HepG2 (cell line): ENCODE results near the gene TBL3.
"Not testable (repeated sequence)": the region's sequence is repeated elsewhere in the genome, so short reads cannot be mapped to it uniquely, and the experiment has no call there.

Source experiments
- CTCF ChIP-seq: sonication (generic); formaldehyde crosslinking; IDR thresholded peaks from 2 replicates; pipeline ENCODE4 v1.5.0; 2020; ENCODE audit warnings: mild to moderate bottlenecking, missing genetic modification reagents, moderate library complexity
- EHMT2 ChIP-seq: fragments of 200-600 bp; sonication (generic); IDR thresholded peaks from 2 replicates; pipeline ENCODE4 v1.7.0; 2017; ENCODE audit warnings: antibody characterized with exemption, low read depth, low read length, borderline replicate concordance
- FOXK1 ChIP-seq: sonication (generic); formaldehyde crosslinking; IDR thresholded peaks from 2 replicates; pipeline ENCODE4 v1.4.0; 2020; ENCODE audit warnings: low read depth, missing genetic modification reagents, borderline replicate concordance
- FOXK2 ChIP-seq: fragments of 450-650 bp; IDR thresholded peaks from 2 replicates; pipeline ENCODE4 v1.6.1; 2016
- HMGXB4 ChIP-seq, 2 experiments: sonication (generic) in 1 of 2; formaldehyde crosslinking in 1 of 2; IDR thresholded peaks; 2 replicates each; pipeline versions ENCODE4 v1.4.0 to v1.6.1; 2018 to 2020; ENCODE audit warnings: missing genetic modification reagents in 2 of 2, borderline replicate concordance in 1 of 2, low read depth in 1 of 2, mild to moderate bottlenecking in 1 of 2, missing biosample characterization in 1 of 2
- HNRNPH1 ChIP-seq: fragments of 200-400 bp; formaldehyde crosslinking; optimal IDR thresholded peaks from 2 replicates; pipeline ENCODE3; 2017; ENCODE audit warnings: mild to moderate bottlenecking, low read depth, low read length
- ISL2 ChIP-seq: sonication (generic); formaldehyde crosslinking; IDR thresholded peaks from 2 replicates; pipeline ENCODE4 v1.5.0; 2020; ENCODE audit warnings: missing genetic modification reagents
- MAFF ChIP-seq: IDR thresholded peaks from 2 replicates; pipeline ENCODE4 v1.6.1; 2011; ENCODE audit warnings: low read depth, low read length, improper control_type of control experiment
- YY1 ChIP-seq: IDR thresholded peaks from 2 replicates; pipeline ENCODE4 v1.6.1; 2011; ENCODE audit warnings: low read length, low read depth, moderate library complexity, mild to moderate bottlenecking; ENCODE audit not compliant: insufficient read depth, insufficient replicate concordance
- ZC3H13 ChIP-seq: sonication (generic); formaldehyde crosslinking; IDR thresholded peaks from 2 replicates; pipeline ENCODE4 v1.8.1; 2023; ENCODE audit warnings: mild to moderate bottlenecking, missing genetic modification reagents, moderate library complexity
- ZNF354B ChIP-seq: sonication (generic); formaldehyde crosslinking; IDR thresholded peaks from 2 replicates; pipeline ENCODE4 v1.8.0; 2022; ENCODE audit warnings: mild to moderate bottlenecking, missing genetic modification reagents
- ZNF576 ChIP-seq: sonication (generic); formaldehyde crosslinking; IDR thresholded peaks from 2 replicates; pipeline ENCODE4 v1.4.0; 2020; ENCODE audit warnings: mild to moderate bottlenecking, missing genetic modification reagents
- ZNF598 ChIP-seq: sonication (generic); formaldehyde crosslinking; IDR thresholded peaks from 2 replicates; pipeline ENCODE4 v1.5.1; 2020; ENCODE audit warnings: mild to moderate bottlenecking, missing genetic modification reagents, borderline replicate concordance
- ZNF749 ChIP-seq: sonication (generic); formaldehyde crosslinking; IDR thresholded peaks from 2 replicates; pipeline ENCODE4 v1.8.0; 2022; ENCODE audit warnings: mild to moderate bottlenecking, missing genetic modification reagents, moderate library complexity, borderline replicate concordance

- not testable (repeated sequence) for TF ChIP-seq CTCF (CRISPR knock-in tag); FOXK1 (CRISPR knock-in tag); MAFF; YY1; ZC3H13 (CRISPR knock-in tag); ZNF576 (CRISPR knock-in tag); ZNF749 (CRISPR knock-in tag); HMGXB4 (CRISPR knock-in tag; IDR thresholded peaks at IDR 0.05; ENCODE audit: borderline replicate concordance in 1 of 2, low read depth in 1 of 2); FOXK2; EHMT2; ZNF598 (CRISPR knock-in tag); HNRNPH1; ISL2 (CRISPR knock-in tag); ZNF354B (CRISPR knock-in tag)
Measured at GRCh38 chr16:1962161-1963153, 9.4 kb upstream of the TBL3 start.
